Measurements from ENCODE around the gene LARGE2.

The LARGE2 gene

GRCh38 chr11:45922425-45923082 is at the start of gene LARGE2:
LARGE2 (plus strand) TSS chr11:45922656; CDS start chr11:45922883, 227 bp downstream.
- no peak for ATAC-seq (replicated peaks; ENCODE audit: extremely low read depth, poor library complexity, severe bottlenecking)
- DNase-seq (ENCODE audit: low spot score in 2 of 2) = no peak
- no peaks in the 10 kb centered on the region for H3K27me3 Mint-ChIP-seq
- H3K9me3 Mint-ChIP-seq = no peaks in the 10 kb centered on the region
- peak within 1 kb of the TSS; percentile 83 for H3K4me3 Mint-ChIP-seq
- H3K27ac Mint-ChIP-seq (ENCODE audit: low read depth) = no peak within 1 kb of the TSS
- peaks cover 10% of the 10 kb centered on the region for H3K36me3 Mint-ChIP-seq (ENCODE audit: insufficient read depth)
- H3K4me1 Mint-ChIP-seq = peaks cover 36% of the 10 kb centered on the region

GRCh38 chr11:45876401-45876800 is 46.1 kb upstream of the LARGE2 start:
- ATAC-seq (replicated peaks; ENCODE audit: extremely low read depth, poor library complexity, severe bottlenecking) (no peak), DNase-seq (ENCODE audit: low spot score in 2 of 2) (no peak)
- Mint-ChIP-seq H3K4me1 (peaks cover 5% of the 10 kb centered on the region), H3K27me3 (no peaks in the 10 kb centered on the region), H3K4me3 (no peak overlapping the region), H3K36me3 (ENCODE audit: insufficient read depth) (peaks cover 46% of the 10 kb centered on the region), H3K9me3 (no peaks in the 10 kb centered on the region), H3K27ac (ENCODE audit: low read depth) (no peak overlapping the region)

- Mint-ChIP-seq H3K9me3 (no peaks in the 10 kb centered on the region), H3K4me3 (no peak overlapping the region), H3K4me1 (peaks cover 5% of the 10 kb centered on the region), H3K36me3 (ENCODE audit: insufficient read depth) (peaks cover 42% of the 10 kb centered on the region), H3K27me3 (no peaks in the 10 kb centered on the region), H3K27ac (ENCODE audit: low read depth) (no peak overlapping the region)
- DNase-seq (ENCODE audit: low spot score in 2 of 2) (no peak), ATAC-seq (replicated peaks; ENCODE audit: extremely low read depth, poor library complexity, severe bottlenecking) (no peak)
Measured at GRCh38 chr11:45877221-45877620, 45.2 kb upstream of the LARGE2 start.

GRCh38 chr11:45877845-45878244 is 44.6 kb upstream of the LARGE2 start:
- Mint-ChIP-seq H3K9me3 (no peaks in the 10 kb centered on the region), H3K27me3 (no peaks in the 10 kb centered on the region), H3K36me3 (ENCODE audit: insufficient read depth) (peaks cover 40% of the 10 kb centered on the region), H3K4me1 (peaks cover 5% of the 10 kb centered on the region), H3K27ac (ENCODE audit: low read depth) (no peak overlapping the region), H3K4me3 (no peak overlapping the region)
- no peak for DNase-seq (ENCODE audit: low spot score in 2 of 2)
- no peak for ATAC-seq (replicated peaks; ENCODE audit: extremely low read depth, poor library complexity, severe bottlenecking)

- Mint-ChIP-seq H3K36me3 (ENCODE audit: insufficient read depth) (peaks cover 41% of the 10 kb centered on the region), H3K4me3 (no peak overlapping the region), H3K27ac (ENCODE audit: low read depth) (no peak overlapping the region), H3K4me1 (peaks cover 13% of the 10 kb centered on the region), H3K27me3 (no peaks in the 10 kb centered on the region), H3K9me3 (no peaks in the 10 kb centered on the region)
- DNase-seq (ENCODE audit: low spot score in 2 of 2) (no peak), ATAC-seq (replicated peaks; ENCODE audit: extremely low read depth, poor library complexity, severe bottlenecking) (no peak)
Measured at GRCh38 chr11:45879803-45880686, 42.4 kb upstream of the LARGE2 start.

- no peak overlapping the region for H3K27ac Mint-ChIP-seq (ENCODE audit: low read depth)
- H3K9me3 Mint-ChIP-seq = no peaks in the 10 kb centered on the region
- no peak for DNase-seq (ENCODE audit: low spot score in 2 of 2)
- no peak for ATAC-seq (replicated peaks; ENCODE audit: extremely low read depth, poor library complexity, severe bottlenecking)
- peaks cover 39% of the 10 kb centered on the region for H3K36me3 Mint-ChIP-seq (ENCODE audit: insufficient read depth)
- H3K27me3 Mint-ChIP-seq = no peaks in the 10 kb centered on the region
- H3K4me3 Mint-ChIP-seq = no peak overlapping the region
- H3K4me1 Mint-ChIP-seq = peaks cover 16% of the 10 kb centered on the region
Measured at GRCh38 chr11:45880772-45881570, 41.5 kb upstream of the LARGE2 start.

- no peak for ATAC-seq (replicated peaks; ENCODE audit: extremely low read depth, poor library complexity, severe bottlenecking)
- no peak overlapping the region for H3K27ac Mint-ChIP-seq (ENCODE audit: low read depth)
- no peak overlapping the region for H3K4me3 Mint-ChIP-seq
Measured at GRCh38 chr11:45881708-45882368, 40.6 kb upstream of the LARGE2 start.

GRCh38 chr11:45884596-45885185 is 37.8 kb upstream of the LARGE2 start:
- Mint-ChIP-seq H3K9me3 (no peaks in the 10 kb centered on the region), H3K27me3 (no peaks in the 10 kb centered on the region), H3K4me3 (peak overlapping the region; percentile 61), H3K4me1 (peaks cover 16% of the 10 kb centered on the region), H3K27ac (ENCODE audit: low read depth) (no peak overlapping the region), H3K36me3 (ENCODE audit: insufficient read depth) (peaks cover 20% of the 10 kb centered on the region)
- ATAC-seq (replicated peaks; ENCODE audit: extremely low read depth, poor library complexity, severe bottlenecking) = no peak
- DNase-seq (ENCODE audit: low spot score in 2 of 2) = no peak

More at GRCh38 chr11:45881708-45882368, 40.6 kb upstream of the LARGE2 start:
- no peaks in the 10 kb centered on the region for H3K9me3 Mint-ChIP-seq
- no peak for DNase-seq (ENCODE audit: low spot score in 2 of 2)
- H3K4me1 Mint-ChIP-seq = peaks cover 16% of the 10 kb centered on the region
- peaks cover 34% of the 10 kb centered on the region for H3K36me3 Mint-ChIP-seq (ENCODE audit: insufficient read depth)
- H3K27me3 Mint-ChIP-seq = no peaks in the 10 kb centered on the region

GRCh38 chr11:45885274-45885920 is 37.1 kb upstream of the LARGE2 start, which contains the start of gene MAPK8IP1:
MAPK8IP1 (plus strand) TSS chr11:45885651; CDS start chr11:45885821, 170 bp downstream.
- peak; percentile 26 to 35 for DNase-seq (ENCODE audit: low spot score in 2 of 2)
- Mint-ChIP-seq H3K4me1 (peaks cover 13% of the 10 kb centered on the region), H3K4me3 (peak within 1 kb of the TSS; percentile 61), H3K9me3 (no peaks in the 10 kb centered on the region), H3K27ac (ENCODE audit: low read depth) (no peak within 1 kb of the TSS), H3K27me3 (no peaks in the 10 kb centered on the region), H3K36me3 (ENCODE audit: insufficient read depth) (peaks cover 20% of the 10 kb centered on the region)
- ATAC-seq (replicated peaks; ENCODE audit: extremely low read depth, poor library complexity, severe bottlenecking) = peak; percentile 72

- no peaks in the 10 kb centered on the region for H3K9me3 Mint-ChIP-seq
- peak overlapping the region; percentile 61 for H3K4me3 Mint-ChIP-seq
Measured at GRCh38 chr11:45885921-45886721, 36.3 kb upstream of the LARGE2 start.

More at GRCh38 chr11:45885921-45886721, 36.3 kb upstream of the LARGE2 start:
- ATAC-seq (replicated peaks; ENCODE audit: extremely low read depth, poor library complexity, severe bottlenecking) (no peak), DNase-seq (ENCODE audit: low spot score in 2 of 2) (no peak)
- H3K36me3 Mint-ChIP-seq (ENCODE audit: insufficient read depth) = peaks cover 16% of the 10 kb centered on the region
- peaks cover 11% of the 10 kb centered on the region for H3K4me1 Mint-ChIP-seq
- no peaks in the 10 kb centered on the region for H3K27me3 Mint-ChIP-seq
- no peak overlapping the region for H3K27ac Mint-ChIP-seq (ENCODE audit: low read depth)
